GM18873 (cell line): Measurements from ENCODE around the gene RHBG.
A peak's percentile ranks its signal among the peaks of the same experiment; 100 is the strongest.

Experiments
- ATAC-seq: cut with Tn5 transposase; IDR thresholded peaks from one replicate; pipeline ENCODE4 v1.9.1; 2021; ENCODE audit warnings: mild to moderate bottlenecking, moderate library complexity, moderate number of reproducible peaks; ENCODE audit not compliant: unreplicated experiment, low FRiP score

RHBG gene

GRCh38 chr1:156402331-156403020, 33.5 kb downstream of the RHBG start:
- ATAC-seq = no peak

- no peak for ATAC-seq
Measured at GRCh38 chr1:156405670-156406069, 36.7 kb downstream of the RHBG start.

GRCh38 chr1:156406251-156406650, 37.2 kb downstream of the RHBG start:
- ATAC-seq = no peak

- ATAC-seq = no peak
Measured at GRCh38 chr1:156407344-156407743, 38.3 kb downstream of the RHBG start.

GRCh38 chr1:156407760-156408159, 38.7 kb downstream of the RHBG start:
- no peak for ATAC-seq

- ATAC-seq = no peak
Measured at GRCh38 chr1:156409439-156409838, 40.4 kb downstream of the RHBG start.

GRCh38 chr1:156410238-156410637, 41.2 kb downstream of the RHBG start:
- no peak for ATAC-seq

GRCh38 chr1:156410740-156411139, 41.7 kb downstream of the RHBG start:
- ATAC-seq = no peak

- ATAC-seq = no peak
Measured at GRCh38 chr1:156412653-156413321, 43.8 kb downstream of the RHBG start.

GRCh38 chr1:156413391-156414246, 44.6 kb downstream of the RHBG start:
- ATAC-seq = no peak

- ATAC-seq = no peak
Measured at GRCh38 chr1:156414461-156415064, 45.6 kb downstream of the RHBG start.

GRCh38 chr1:156416993-156417392, 48.0 kb downstream of the RHBG start:
- no peak for ATAC-seq

GRCh38 chr1:156417401-156418020, 48.5 kb downstream of the RHBG start:
- ATAC-seq = no peak

- ATAC-seq = no peak
Measured at GRCh38 chr1:156418416-156419070, 49.5 kb downstream of the RHBG start.

GRCh38 chr1:156419854-156420204, 50.8 kb downstream of the RHBG start:
- no peak for ATAC-seq

- ATAC-seq = no peak
Measured at GRCh38 chr1:156420205-156421061, 51.4 kb downstream of the RHBG start.

- peak; percentile 65 for ATAC-seq
Measured at GRCh38 chr1:156421062-156421938, 52.3 kb downstream of the RHBG start.

- ATAC-seq = no peak
Measured at GRCh38 chr1:156421939-156422601, 53.1 kb downstream of the RHBG start.
